Mesenchymal stem cell (in vitro differentiated cells and primary cell): ENCODE results near the gene AKAP6.

Experiments
- DNase-seq: peaks from one replicate; pipeline ENCODE4 v3.0.0-alpha.2; 2013
- H2AFZ ChIP-seq: one replicate; pipeline ENCODE4 v1.6.1; 2013; ENCODE audit warnings: low read depth, mild to moderate bottlenecking, control low read depth, inconsistent platforms, low read length, moderate library complexity
- H2AK5ac ChIP-seq: 2 replicates; pipeline ENCODE4 v1.6.1; 2013; ENCODE audit warnings: low read length, moderate library complexity, mild to moderate bottlenecking, inconsistent platforms; ENCODE audit not compliant: severe bottlenecking
- H2BK120ac ChIP-seq: one replicate; pipeline ENCODE4 v1.6.1; 2013; ENCODE audit warnings: low read depth, mild to moderate bottlenecking, inconsistent platforms, low read length, moderate library complexity
- H2BK12ac ChIP-seq, 2 experiments: one replicate each; pipeline ENCODE4 v1.6.1; 2013; ENCODE audit warnings: inconsistent platforms in 2 of 2, low read length in 2 of 2, mild to moderate bottlenecking in 2 of 2, moderate library complexity in 2 of 2, control low read depth in 1 of 2
- H2BK15ac ChIP-seq: one replicate; pipeline ENCODE4 v1.6.1; 2013; ENCODE audit warnings: mild to moderate bottlenecking, low read depth, inconsistent platforms; ENCODE audit not compliant: poor library complexity, severe bottlenecking
- H2BK5ac ChIP-seq: 2 replicates; pipeline ENCODE4 v1.6.1; 2013; ENCODE audit warnings: low read depth, mild to moderate bottlenecking, low read length, control low read depth, inconsistent platforms; ENCODE audit not compliant: poor library complexity, severe bottlenecking
- H3K14ac ChIP-seq, 2 experiments: one replicate each; pipeline ENCODE4 v1.6.1; 2013; ENCODE audit warnings: inconsistent platforms in 2 of 2, low read length in 2 of 2, control low read depth in 1 of 2, mild to moderate bottlenecking in 1 of 2, moderate library complexity in 1 of 2
- H3K18ac ChIP-seq, 2 experiments: one replicate each; pipeline ENCODE4 v1.6.1; 2013; ENCODE audit warnings: inconsistent platforms in 2 of 2, low read length in 2 of 2, control low read depth in 1 of 2, low read depth in 1 of 2, mild to moderate bottlenecking in 1 of 2
- H3K23ac ChIP-seq, 2 experiments: one replicate each; pipeline ENCODE4 v1.6.1; 2013; ENCODE audit warnings: inconsistent platforms in 2 of 2, low read length in 2 of 2, mild to moderate bottlenecking in 2 of 2, moderate library complexity in 2 of 2, control low read depth in 1 of 2
- H3K27ac ChIP-seq: 2 replicates; pipeline ENCODE4 v1.5.1; 2013; ENCODE audit warnings: mild to moderate bottlenecking, moderate library complexity, low read length, control low read depth, inconsistent platforms; ENCODE audit not compliant: poor library complexity, severe bottlenecking
- H3K27me3 ChIP-seq, 2 experiments: 2 replicates each; pipeline versions ENCODE4 v1.6.1 to v1.7.0; 2013; ENCODE audit warnings: low read length in 2 of 2, mild to moderate bottlenecking in 2 of 2, moderate library complexity in 2 of 2, control low read depth in 1 of 2, inconsistent platforms in 1 of 2; ENCODE audit not compliant: control insufficient read depth in 1 of 2, insufficient read depth in 1 of 2
- H3K36me3 ChIP-seq, 2 experiments: 2 replicates each; pipeline versions ENCODE4 v1.6.1 to v1.7.0; 2013; ENCODE audit warnings: low read length in 2 of 2, control low read depth in 1 of 2, inconsistent platforms in 1 of 2, low read depth in 1 of 2, mild to moderate bottlenecking in 1 of 2; ENCODE audit not compliant: insufficient read depth in 2 of 2, control insufficient read depth in 1 of 2
- H3K4ac ChIP-seq, 2 experiments: one replicate each; pipeline ENCODE4 v1.6.1; 2013; ENCODE audit warnings: inconsistent platforms in 2 of 2, low read length in 2 of 2, mild to moderate bottlenecking in 2 of 2, moderate library complexity in 2 of 2, control low read depth in 1 of 2, low read depth in 1 of 2
- H3K4me1 ChIP-seq: 2 replicates; pipeline ENCODE4 v1.6.1; 2013; ENCODE audit warnings: low read depth, low read length, control low read depth; ENCODE audit not compliant: control insufficient read depth, insufficient read depth
- H3K4me2 ChIP-seq: 2 replicates; pipeline ENCODE4 v1.6.1; 2013; ENCODE audit warnings: low read length, mild to moderate bottlenecking, inconsistent platforms; ENCODE audit not compliant: poor library complexity, severe bottlenecking
- H3K4me3 ChIP-seq, 2 experiments: 2 replicates each; pipeline versions ENCODE4 v1.5.1 to v1.7.0; 2013; ENCODE audit warnings: low read length in 2 of 2, mild to moderate bottlenecking in 2 of 2, control low read depth in 1 of 2, low read depth in 1 of 2; ENCODE audit not compliant: insufficient read depth in 1 of 2
- H3K79me1 ChIP-seq: replicated peaks from 2 replicates; pipeline ENCODE4 v1.6.1; 2013; ENCODE audit warnings: mild to moderate bottlenecking, control low read depth, low read length, inconsistent platforms; ENCODE audit not compliant: poor library complexity, severe bottlenecking
- H3K9ac ChIP-seq: 2 replicates; pipeline ENCODE4 v1.7.0; 2013; ENCODE audit warnings: mild to moderate bottlenecking, low read length, moderate library complexity
- H3K9me3 ChIP-seq: 2 replicates; pipeline ENCODE4 v1.7.0; 2013; ENCODE audit warnings: mild to moderate bottlenecking, low read length; ENCODE audit not compliant: control insufficient read depth
- H4K8ac ChIP-seq: one replicate; pipeline ENCODE4 v1.6.1; 2013; ENCODE audit warnings: inconsistent platforms, mild to moderate bottlenecking, low read length, moderate library complexity
- H4K91ac ChIP-seq: one replicate; pipeline ENCODE4 v1.6.1; 2013; ENCODE audit warnings: mild to moderate bottlenecking, low read length, inconsistent platforms
- WGBS: methylation state at CpG from one replicate; pipeline ENCODE4 v1.1.7; 2013; ENCODE audit warnings: mixed read lengths; 5-methylcytosine and 5-hydroxymethylcytosine counted together

AKAP6 gene

DNA sequence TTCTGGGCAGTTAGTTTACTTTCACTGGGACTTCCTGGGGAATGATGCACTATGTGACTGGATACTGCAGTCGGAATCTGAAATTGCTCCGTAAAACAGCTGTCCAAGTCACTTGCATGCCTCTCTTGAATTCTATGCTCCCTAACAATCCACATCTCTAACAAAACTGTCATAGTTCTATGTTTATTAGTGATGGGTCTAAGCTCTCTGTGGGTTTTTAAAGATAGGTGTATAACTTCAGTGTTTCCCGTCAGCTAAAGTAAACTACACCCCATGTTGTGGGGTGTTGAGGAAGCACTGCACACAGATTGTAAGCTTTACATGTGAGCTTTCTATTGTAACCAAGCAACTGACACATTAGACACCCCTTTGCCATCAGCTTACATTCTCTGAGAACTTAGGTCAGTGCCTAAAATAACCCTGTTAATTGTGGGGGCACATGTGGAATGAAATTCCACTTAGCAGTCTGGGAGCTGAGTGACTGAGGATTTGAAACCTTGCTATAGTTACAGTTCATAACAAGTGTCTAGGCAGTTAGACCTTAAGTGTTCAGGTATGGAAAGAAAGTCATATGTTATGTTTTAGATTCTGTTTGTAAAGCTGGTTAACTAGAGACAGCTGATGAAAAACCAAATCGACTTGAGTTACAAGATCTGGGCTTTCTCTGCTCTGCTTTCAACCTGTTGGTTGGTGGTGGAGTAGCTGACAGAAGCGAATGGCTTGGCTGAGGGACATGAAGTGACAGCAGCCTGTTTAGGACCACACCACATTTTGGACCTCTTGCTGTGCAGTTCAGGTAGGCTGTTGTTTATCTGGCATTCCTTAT lies 165.7 kb downstream of the AKAP6 start:
- DNase-seq, result peak; percentile 57
- WGBS, result 89% methylated on average over 2 of the region's 5 CpGs
- H2BK12ac ChIP-seq, result no peak overlapping the region
- no peaks in the 10 kb centered on the region for H3K9me3 ChIP-seq
- no peaks in the 10 kb centered on the region for H3K36me3 ChIP-seq
- no peak overlapping the region for H2AFZ ChIP-seq
- H3K4me3 ChIP-seq, result no peak overlapping the region
- no peak overlapping the region for H3K9ac ChIP-seq
- H3K4me2 ChIP-seq, result no peak overlapping the region
- peaks cover 0 to 10% of the 10 kb centered on the region in 2 experiments for H3K27me3 ChIP-seq
- H2BK15ac ChIP-seq, result no peak overlapping the region
- no peak overlapping the region for H2BK5ac ChIP-seq
- no peak overlapping the region for H4K91ac ChIP-seq
- H3K18ac ChIP-seq, result no peak overlapping the region
- no peaks in the 10 kb centered on the region for H3K4me1 ChIP-seq
- no peaks in the 10 kb centered on the region for H3K79me1 ChIP-seq
- H4K8ac ChIP-seq, result no peak overlapping the region
- no peak overlapping the region for H3K4ac ChIP-seq
- no peak overlapping the region for H2BK120ac ChIP-seq
- no peak overlapping the region for H2AK5ac ChIP-seq
- H3K27ac ChIP-seq, result no peak overlapping the region
- H3K23ac ChIP-seq, result no peak overlapping the region
- H3K14ac ChIP-seq, result no peak overlapping the region

- H3K4me2 ChIP-seq, result no peak overlapping the region
- H3K36me3 ChIP-seq, result no peaks in the 10 kb centered on the region
- no peak overlapping the region for H3K27ac ChIP-seq
- H2BK5ac ChIP-seq, result no peak overlapping the region
- no peak overlapping the region for H2AK5ac ChIP-seq
- H3K4ac ChIP-seq, result no peak overlapping the region
- H3K9me3 ChIP-seq, result no peaks in the 10 kb centered on the region
- H2BK15ac ChIP-seq, result no peak overlapping the region
- H4K8ac ChIP-seq, result no peak overlapping the region
- H2BK12ac ChIP-seq, result no peak overlapping the region
- H3K79me1 ChIP-seq, result no peaks in the 10 kb centered on the region
- peaks cover 0 to 10% of the 10 kb centered on the region in 2 experiments for H3K27me3 ChIP-seq
- no peak overlapping the region for H3K4me3 ChIP-seq
- H4K91ac ChIP-seq, result no peak overlapping the region
- H3K18ac ChIP-seq, result no peak overlapping the region
- H3K9ac ChIP-seq, result no peak overlapping the region
- 85% methylated on average over 3 of the region's 6 CpGs for WGBS
- DNase-seq, result no peak
- no peak overlapping the region for H2AFZ ChIP-seq
- H2BK120ac ChIP-seq, result no peak overlapping the region
- H3K23ac ChIP-seq, result no peak overlapping the region
- H3K14ac ChIP-seq, result no peak overlapping the region
- H3K4me1 ChIP-seq, result no peaks in the 10 kb centered on the region
These were observed 166.3 kb downstream of the AKAP6 start for GRCh38 chr14:32495435-32495734.

GRCh38 chr14:32497248-32497647 lies 168.2 kb downstream of the AKAP6 start:
- Histone ChIP-seq H3K4ac (no peak overlapping the region), H3K27ac (no peak overlapping the region), H3K18ac (no peak overlapping the region), H2BK120ac (no peak overlapping the region), H2AK5ac (no peak overlapping the region), H3K14ac (no peak overlapping the region), H3K27me3 (peaks cover 0 to 10% of the 10 kb centered on the region in 2 experiments), H2AFZ (no peak overlapping the region), H2BK15ac (no peak overlapping the region), H3K4me1 (no peaks in the 10 kb centered on the region), H3K9ac (no peak overlapping the region), H3K4me2 (no peak overlapping the region), H3K36me3 (no peaks in the 10 kb centered on the region), H2BK12ac (no peak overlapping the region), H2BK5ac (no peak overlapping the region), H4K8ac (no peak overlapping the region), H3K4me3 (no peak overlapping the region), H3K23ac (no peak overlapping the region), H3K9me3 (no peaks in the 10 kb centered on the region), H4K91ac (no peak overlapping the region), H3K79me1 (no peaks in the 10 kb centered on the region)
- DNase-seq, result no peak

- Histone ChIP-seq H3K9ac (peak overlapping the region; percentile 7), H3K27me3 (no peaks in the 10 kb centered on the region), H3K36me3 (no peaks in the 10 kb centered on the region), H2AK5ac (no peak overlapping the region), H3K4ac (no peak overlapping the region), H2BK12ac (peak overlapping the region in 1 of 2 experiments; percentile 69), H3K4me2 (no peak overlapping the region), H3K79me1 (no peaks in the 10 kb centered on the region), H3K27ac (peak overlapping the region; percentile 72), H3K14ac (peak overlapping the region in 1 of 2 experiments; percentile 60), H3K4me1 (peaks cover 3% of the 10 kb centered on the region), H4K8ac (no peak overlapping the region), H2BK5ac (no peak overlapping the region), H3K18ac (no peak overlapping the region), H3K9me3 (no peaks in the 10 kb centered on the region), H2AFZ (no peak overlapping the region), H2BK15ac (no peak overlapping the region), H3K4me3 (no peak overlapping the region), H2BK120ac (no peak overlapping the region), H4K91ac (no peak overlapping the region), H3K23ac (no peak overlapping the region)
- WGBS, result 86% methylated on average over 3 of the region's 4 CpGs
- peak; percentile 59 for DNase-seq
These were observed 178.2 kb downstream of the AKAP6 start for GRCh38 chr14:32507029-32507984.
